HG03520 (cell line): ENCODE results near the gene SHISAL2B.
"Not testable (repeated sequence)": the region's sequence is repeated elsewhere in the genome, so short reads cannot be mapped to it uniquely, and the experiment has no call there.

Experiments used
- ATAC-seq: cut with Tn5 transposase; IDR thresholded peaks from one replicate; pipeline ENCODE4 v1.9.1; 2021; ENCODE audit warnings: mild to moderate bottlenecking, moderate library complexity; ENCODE audit not compliant: unreplicated experiment

SHISAL2B gene

DNA sequence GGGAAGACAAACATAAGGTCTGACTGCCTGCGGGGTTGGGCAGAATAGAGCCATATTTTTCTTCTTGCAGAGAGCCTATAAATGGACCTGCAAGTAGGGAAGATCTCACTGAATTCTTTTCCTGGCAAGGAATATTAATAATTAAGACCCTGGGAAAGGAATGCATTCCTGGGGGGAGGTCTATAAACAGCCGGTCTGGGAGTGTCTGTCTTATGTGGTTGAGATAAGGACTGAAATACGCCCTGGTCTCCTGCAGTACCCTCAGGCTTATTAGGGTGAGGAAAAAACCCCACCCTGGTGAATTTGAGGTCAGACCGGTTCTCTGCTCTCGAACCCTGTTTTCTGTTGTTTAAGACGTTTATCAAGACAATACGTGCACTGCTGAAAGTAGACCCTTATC, 6.1 kb downstream of the SHISAL2B start:
- ATAC-seq = not testable (repeated sequence)

- ATAC-seq = no peak
Observed at GRCh38 chr5:64700765-64701164, 10.5 kb downstream of the SHISAL2B start.

- ATAC-seq = not testable (repeated sequence)
Observed at GRCh38 chr5:64706074-64706473, 15.8 kb downstream of the SHISAL2B start.

DNA sequence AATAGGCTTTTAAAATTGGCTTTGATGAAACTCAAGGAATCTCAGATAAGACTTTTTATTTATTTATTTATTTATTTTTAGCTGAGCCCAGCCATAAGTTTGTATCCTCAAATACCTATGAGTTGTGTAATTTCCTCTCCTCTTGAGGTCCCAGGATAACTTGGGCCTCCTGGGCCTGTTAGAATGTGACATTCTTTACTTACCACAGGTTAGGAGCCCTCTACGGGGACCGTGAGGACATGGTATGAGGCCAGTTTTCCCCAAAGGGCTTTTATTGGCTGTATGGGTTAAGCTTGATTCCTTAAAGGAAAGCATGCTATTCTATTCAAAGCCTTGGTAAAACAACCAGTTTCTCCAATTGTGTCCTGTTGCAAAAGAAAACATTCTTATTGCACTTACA, 16.9 kb downstream of the SHISAL2B start:
- ATAC-seq = no peak

DNA sequence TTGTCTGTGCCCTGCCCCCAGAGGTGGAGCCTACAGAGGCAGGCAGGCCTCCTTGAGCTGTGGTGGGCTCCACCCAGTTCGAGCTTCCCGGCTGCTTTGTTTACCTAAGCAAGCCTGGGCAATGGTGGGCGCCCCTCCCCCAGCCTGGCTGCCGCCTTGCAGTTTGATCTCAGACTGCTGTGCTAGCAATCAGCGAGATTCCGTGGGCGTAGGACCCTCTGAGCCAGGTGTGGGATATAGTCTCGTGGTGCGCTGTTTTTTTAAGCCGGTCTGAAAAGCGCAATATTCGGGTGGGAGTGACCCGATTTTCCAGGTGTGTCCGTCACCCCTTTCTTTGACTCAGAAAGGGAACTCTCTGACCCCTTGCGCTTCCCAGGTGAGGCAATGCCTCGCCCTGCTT, 24.2 kb downstream of the SHISAL2B start:
- ATAC-seq = not testable (repeated sequence)

DNA sequence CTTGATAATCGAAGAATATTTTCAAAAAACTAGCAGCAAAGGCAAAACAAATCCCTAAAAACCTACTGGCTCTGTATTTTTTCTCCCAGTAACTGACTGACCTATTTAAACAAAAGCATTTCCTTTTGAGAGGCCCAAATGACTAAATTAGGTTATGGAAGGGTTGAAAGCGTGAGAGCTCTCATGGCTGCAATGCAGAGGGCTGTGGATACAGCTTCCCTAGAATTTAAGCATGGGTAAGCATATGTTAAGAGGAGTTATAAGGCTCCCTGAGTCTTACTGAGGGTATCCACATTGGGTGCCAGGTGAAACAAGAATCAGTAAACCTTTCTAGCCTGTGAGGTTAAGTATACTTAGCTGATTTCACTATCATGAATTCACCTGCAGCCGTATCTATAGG, 32.3 kb downstream of the SHISAL2B start:
- ATAC-seq = no peak

GRCh38 chr5:64727150-64727549, 36.8 kb downstream of the SHISAL2B start:
- no peak for ATAC-seq

GRCh38 chr5:64742411-64742810, 52.1 kb downstream of the SHISAL2B start:
- ATAC-seq = no peak

- no peak for ATAC-seq
Observed at GRCh38 chr5:64742821-64743220, 52.5 kb downstream of the SHISAL2B start.

DNA sequence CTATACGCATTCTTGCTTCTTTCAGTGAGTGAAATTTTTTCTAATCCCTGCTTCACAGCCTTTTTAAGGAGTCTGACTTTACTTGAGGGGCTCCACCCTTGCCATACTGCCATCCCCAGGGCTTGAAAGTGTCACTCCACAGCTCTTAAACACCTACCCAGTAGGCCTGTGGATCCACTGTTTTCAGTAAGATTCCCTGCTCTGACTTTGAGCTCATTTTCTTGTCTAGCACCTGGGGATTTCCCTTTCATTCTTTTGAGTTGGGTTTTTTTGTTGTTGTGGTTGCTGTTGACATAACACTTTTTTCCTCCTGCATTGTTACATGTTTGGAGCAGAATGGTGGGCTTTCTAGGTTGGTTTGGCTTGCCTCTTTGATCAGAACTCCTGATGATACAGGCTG, 54.6 kb downstream of the SHISAL2B start:
- ATAC-seq = no peak

DNA sequence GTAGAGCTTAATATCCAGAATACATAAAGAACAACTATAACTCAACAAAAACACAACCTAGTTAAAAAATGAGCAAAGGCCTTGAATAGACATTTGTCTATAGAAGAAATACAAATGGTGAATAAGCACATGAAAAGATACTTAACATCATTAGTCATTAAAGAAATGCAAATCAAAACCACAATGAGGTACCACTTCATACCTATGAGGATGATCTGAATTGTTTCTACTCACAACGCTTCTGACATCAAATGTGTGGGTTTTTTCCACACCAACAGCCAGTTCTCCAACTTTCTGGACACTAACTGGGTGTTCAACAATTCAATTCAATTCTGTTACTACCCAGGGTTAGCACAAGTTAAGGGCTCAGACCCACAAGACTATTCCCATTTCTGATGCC, 56.1 kb downstream of the SHISAL2B start:
- ATAC-seq = no peak

DNA sequence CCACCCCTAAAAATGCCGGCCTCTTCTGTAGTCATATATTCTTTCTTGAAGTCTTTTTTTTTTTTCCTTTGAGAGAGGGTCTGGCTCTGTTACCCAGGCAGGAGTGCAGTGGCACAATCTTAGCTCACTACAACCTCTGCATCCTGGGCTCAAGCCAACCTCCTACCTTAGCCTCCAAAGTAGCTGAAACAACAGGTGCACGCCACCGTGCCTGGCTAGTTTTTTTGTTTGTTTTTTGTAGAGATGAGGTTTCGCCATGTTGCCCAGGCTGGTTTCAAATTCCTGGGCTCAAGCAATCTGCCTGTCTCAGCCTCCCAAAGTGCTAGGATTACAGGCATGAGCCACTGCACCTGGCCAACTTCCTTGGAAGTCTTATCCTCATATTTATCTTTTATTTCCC, 59.1 kb downstream of the SHISAL2B start:
- no peak for ATAC-seq

DNA sequence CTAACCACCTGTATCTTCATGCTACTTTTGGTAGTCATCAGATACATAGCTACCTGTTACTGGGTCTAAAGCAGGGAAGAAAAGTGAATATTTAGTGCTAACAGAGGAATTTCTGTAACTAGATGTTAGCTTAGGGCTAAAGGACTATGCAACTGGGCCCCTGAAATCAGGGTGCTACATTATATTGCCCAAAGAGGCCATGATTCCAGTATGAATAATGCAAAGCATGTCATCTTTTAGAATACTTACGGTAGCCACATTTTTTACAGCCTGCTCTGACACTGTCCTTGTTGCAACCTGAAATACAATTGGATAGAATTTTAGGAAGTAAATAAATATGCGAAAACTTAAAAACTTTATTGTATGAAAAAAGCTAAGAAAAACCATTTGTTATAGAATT, 63.8 kb downstream of the SHISAL2B start:
- no peak for ATAC-seq

DNA sequence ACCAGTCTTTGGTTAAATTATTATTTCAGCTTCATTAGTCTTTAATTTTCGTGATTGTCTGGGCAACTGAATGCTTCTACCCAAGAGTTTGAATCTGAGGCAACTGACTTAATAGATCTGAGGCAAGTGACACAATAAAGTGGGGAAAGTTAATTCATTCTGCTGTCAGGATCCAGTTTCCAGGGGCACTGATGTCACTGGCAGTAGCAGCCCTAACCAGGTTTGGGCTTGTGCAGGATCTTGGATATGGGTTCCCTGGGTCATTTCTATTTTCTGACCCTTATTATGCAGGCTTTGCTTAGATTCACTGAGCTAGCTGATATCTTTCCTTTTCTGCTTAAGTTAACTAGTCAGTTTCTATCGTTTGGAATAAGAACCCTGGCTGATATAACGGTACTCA, 68.6 kb downstream of the SHISAL2B start:
- ATAC-seq = no peak

GRCh38 chr5:64759960-64760660, 69.8 kb downstream of the SHISAL2B start:
- no peak for ATAC-seq

GRCh38 chr5:64763948-64764503, 73.7 kb downstream of the SHISAL2B start:
- ATAC-seq = no peak

DNA sequence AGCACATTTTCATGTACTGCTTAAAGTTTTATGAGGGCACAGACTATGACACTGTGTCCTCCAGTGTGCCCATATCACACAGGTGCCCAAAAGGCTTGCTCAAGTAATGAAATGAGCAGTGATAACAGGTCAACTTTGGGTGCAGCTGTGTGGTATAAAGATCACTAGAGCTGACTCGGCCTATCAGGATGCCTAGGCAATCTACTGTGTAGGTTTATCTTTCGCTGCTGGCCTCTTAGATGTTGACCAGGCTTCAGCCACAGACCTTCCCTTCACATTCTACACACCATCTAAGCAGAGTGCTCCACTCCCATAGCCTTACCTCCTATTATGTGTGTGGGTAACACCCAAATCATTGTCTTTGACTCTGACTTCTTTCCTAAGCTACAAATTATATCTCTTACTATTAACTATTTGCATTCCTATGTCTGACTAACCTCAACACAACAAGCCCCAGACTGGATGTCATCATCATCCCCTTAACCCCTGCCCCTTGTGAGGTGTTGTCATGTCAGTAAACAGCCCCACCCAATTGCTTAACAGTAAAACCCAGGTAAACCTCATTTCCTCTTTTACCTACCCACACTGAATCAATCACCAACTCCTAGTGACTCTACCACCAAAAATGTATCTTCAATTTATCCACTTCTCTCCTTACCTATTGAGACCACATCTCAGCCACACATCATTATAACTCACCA, 75.7 kb downstream of the SHISAL2B start:
- ATAC-seq = no peak

DNA sequence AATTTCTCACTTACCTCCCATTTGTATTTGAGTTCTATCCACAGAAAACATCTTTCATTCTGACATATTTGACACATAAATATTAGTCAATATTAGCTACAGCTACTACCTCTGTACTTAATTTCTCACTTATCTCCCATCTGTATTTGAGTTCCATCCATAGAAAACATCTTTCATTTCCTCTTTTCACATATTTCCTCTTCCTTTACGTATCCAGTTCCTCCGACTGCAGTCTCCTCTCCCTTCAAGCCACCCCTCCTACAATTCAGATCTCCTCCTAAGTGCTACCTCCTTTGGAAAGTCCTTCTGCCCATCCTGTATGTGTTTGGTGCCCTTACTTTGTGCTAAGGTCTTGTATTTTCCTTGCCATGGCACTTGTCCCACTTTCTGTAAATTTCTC, 76.6 kb downstream of the SHISAL2B start:
- no peak for ATAC-seq
